Transverse colon (tissue), 3 donors: Measurements from ENCODE around the gene SERTAD3.
"Not testable (repeated sequence)": the region's sequence is repeated elsewhere in the genome, so short reads cannot be mapped to it uniquely, and the experiment has no call there.

Experiments
- CTCF ChIP-seq, 5 experiments: fragments of 200-600 bp in 3 of 5; fragments of 450-650 bp in 2 of 5; sonication (generic) in 3 of 5; IDR thresholded peaks; 1 replicate in 2 of 5; 2 replicates in 3 of 5; pipeline ENCODE4 v1.5.1; 2016 to 2017; ENCODE audit warnings: antibody characterized with exemption in 5 of 5, inconsistent platforms in 3 of 5, mild to moderate bottlenecking in 2 of 5, moderate library complexity in 1 of 5
- EP300 ChIP-seq: sonication (generic); formaldehyde crosslinking; IDR thresholded peaks from one replicate; pipeline ENCODE4 v1.6.1; 2017; ENCODE audit warnings: antibody characterized with exemption, low read depth
- POLR2A ChIP-seq: fragments of 450-650 bp; IDR thresholded peaks from one replicate; pipeline ENCODE4 v1.6.1; 2016; ENCODE audit warnings: antibody characterized with exemption, mild to moderate bottlenecking, moderate library complexity

GRCh38 chr19:40408598-40408925, 35.6 kb downstream of the SERTAD3 start:
- not testable (repeated sequence) for TF ChIP-seq POLR2A; CTCF (IDR thresholded peaks at IDR 0.05); EP300
